PC-9 (cell line): ENCODE data around the gene MRPL17.

Experiments used
- EZH2 ChIP-seq: fragments of 200-600 bp; sonication (generic); IDR thresholded peaks from 2 replicates; pipeline ENCODE4 v1.8.0; 2017; ENCODE audit warnings: antibody characterized with exemption, low read depth
- TF ChIP-seq, protein P1 (sequence below): fragments of 200-600 bp; sonication (generic); conservative IDR thresholded peaks from 2 replicates; pipeline ENCODE4 v1.6.1; 2017; ENCODE audit warnings: mixed run types, antibody characterized with exemption, mild to moderate bottlenecking, moderate library complexity

DNA sequence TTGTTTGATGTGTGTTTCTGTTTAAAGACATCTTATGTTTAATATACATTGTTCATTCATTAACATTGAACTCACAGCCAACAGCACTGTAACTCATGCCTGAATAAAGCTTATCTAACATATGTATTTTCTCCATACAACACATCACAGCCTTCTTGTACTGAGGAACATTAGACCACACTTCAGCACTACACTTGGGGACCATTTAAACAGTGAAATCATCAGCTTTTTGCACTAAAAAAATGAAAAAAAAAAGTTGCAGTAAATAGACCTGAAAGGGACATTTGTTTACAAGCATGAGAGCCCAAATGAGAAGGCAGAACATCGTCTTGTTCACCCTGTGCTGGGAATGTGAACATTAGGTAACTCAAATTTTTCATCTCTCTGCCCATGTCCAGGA is 48.6 kb downstream of the MRPL17 start:
- TF ChIP-seq, protein P1, sequence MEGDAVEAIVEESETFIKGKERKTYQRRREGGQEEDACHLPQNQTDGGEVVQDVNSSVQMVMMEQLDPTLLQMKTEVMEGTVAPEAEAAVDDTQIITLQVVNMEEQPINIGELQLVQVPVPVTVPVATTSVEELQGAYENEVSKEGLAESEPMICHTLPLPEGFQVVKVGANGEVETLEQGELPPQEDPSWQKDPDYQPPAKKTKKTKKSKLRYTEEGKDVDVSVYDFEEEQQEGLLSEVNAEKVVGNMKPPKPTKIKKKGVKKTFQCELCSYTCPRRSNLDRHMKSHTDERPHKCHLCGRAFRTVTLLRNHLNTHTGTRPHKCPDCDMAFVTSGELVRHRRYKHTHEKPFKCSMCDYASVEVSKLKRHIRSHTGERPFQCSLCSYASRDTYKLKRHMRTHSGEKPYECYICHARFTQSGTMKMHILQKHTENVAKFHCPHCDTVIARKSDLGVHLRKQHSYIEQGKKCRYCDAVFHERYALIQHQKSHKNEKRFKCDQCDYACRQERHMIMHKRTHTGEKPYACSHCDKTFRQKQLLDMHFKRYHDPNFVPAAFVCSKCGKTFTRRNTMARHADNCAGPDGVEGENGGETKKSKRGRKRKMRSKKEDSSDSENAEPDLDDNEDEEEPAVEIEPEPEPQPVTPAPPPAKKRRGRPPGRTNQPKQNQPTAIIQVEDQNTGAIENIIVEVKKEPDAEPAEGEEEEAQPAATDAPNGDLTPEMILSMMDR = no peak
- TF ChIP-seq EZH2 = no peak
